ENCODE results near the gene TRIM38.

DNA sequence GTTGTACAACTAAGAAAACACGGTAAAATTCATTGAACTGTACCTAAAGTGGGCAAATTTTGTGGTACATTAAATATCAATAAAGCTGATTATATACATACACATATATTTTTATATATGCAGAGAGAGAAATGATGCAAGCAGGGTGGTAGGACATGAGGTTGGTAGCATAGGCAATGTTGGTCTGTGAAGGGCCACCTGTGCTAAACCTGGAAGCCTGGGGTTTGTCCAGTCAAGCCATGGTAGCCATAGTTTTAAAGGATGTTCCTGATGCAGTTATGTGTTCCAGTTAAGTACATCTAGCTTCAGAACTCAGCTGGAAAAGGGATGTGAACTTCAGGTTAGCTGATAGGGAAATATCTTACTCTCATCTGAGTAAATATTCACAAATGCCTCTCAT, 60.1 kb downstream of the TRIM38 start:
- TF ChIP-seq POLR2AphosphoS5 (IDR thresholded peaks at IDR 0.05; ENCODE audit: borderline replicate concordance, low read depth, low read length) (no peak), EZH2 (IDR thresholded peaks at IDR 0.05) (no peak)

Measured in SK-N-MC (cell line).